ENCODE results near the gene PAPPA. TPM values are rescaled to one million over a fixed set of nuclear protein-coding genes. Genes with fewer than 3 reads are reported as not detected.

Gene PAPPA, protein sequence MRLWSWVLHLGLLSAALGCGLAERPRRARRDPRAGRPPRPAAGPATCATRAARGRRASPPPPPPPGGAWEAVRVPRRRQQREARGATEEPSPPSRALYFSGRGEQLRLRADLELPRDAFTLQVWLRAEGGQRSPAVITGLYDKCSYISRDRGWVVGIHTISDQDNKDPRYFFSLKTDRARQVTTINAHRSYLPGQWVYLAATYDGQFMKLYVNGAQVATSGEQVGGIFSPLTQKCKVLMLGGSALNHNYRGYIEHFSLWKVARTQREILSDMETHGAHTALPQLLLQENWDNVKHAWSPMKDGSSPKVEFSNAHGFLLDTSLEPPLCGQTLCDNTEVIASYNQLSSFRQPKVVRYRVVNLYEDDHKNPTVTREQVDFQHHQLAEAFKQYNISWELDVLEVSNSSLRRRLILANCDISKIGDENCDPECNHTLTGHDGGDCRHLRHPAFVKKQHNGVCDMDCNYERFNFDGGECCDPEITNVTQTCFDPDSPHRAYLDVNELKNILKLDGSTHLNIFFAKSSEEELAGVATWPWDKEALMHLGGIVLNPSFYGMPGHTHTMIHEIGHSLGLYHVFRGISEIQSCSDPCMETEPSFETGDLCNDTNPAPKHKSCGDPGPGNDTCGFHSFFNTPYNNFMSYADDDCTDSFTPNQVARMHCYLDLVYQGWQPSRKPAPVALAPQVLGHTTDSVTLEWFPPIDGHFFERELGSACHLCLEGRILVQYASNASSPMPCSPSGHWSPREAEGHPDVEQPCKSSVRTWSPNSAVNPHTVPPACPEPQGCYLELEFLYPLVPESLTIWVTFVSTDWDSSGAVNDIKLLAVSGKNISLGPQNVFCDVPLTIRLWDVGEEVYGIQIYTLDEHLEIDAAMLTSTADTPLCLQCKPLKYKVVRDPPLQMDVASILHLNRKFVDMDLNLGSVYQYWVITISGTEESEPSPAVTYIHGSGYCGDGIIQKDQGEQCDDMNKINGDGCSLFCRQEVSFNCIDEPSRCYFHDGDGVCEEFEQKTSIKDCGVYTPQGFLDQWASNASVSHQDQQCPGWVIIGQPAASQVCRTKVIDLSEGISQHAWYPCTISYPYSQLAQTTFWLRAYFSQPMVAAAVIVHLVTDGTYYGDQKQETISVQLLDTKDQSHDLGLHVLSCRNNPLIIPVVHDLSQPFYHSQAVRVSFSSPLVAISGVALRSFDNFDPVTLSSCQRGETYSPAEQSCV (N-terminal part only)
- not detected for total RNA-seq
- polyA plus RNA-seq = not detected

DNA sequence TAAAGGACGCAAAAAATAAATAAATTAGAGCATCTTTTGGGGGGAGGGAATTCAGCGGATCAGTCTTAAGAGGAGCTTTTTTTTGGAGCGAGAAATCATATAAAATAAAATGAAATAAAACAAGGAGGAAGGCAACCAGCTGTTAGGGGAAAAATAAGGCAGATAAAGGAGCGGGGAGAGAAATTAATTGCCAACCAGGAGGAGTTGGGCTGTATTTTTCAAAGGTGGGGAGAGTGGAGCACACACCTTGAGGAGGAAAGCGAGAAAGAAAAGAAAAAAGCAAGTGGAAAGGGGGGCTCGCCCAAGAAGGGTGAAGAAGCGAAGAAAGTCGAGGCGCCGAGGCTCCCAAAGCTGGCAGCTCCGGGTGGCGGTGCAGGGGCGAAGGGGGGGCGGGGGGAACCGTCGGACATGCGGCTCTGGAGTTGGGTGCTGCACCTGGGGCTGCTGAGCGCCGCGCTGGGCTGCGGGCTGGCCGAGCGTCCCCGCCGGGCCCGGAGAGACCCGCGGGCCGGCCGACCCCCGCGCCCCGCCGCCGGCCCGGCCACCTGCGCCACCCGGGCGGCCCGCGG, at the start of gene PAPPA:
Gene PAPPA (plus strand): TSS at position 27 of the 569 bp plus-strand sequence. CDS start 382 bp downstream, at position 409.
- H3K36me3 ChIP-seq (ENCODE audit: insufficient read depth, low read length) = no peaks in the 10 kb centered on the region
- Mint-ChIP-seq H3K36me3 (no peaks in the 10 kb centered on the region), H3K27me3 (peaks cover 43 to 45% of the 10 kb centered on the region in 2 donors), H3K4me3 (peak within 1 kb of the TSS in 2 of 8 donors; percentile 6 to 60), H3K4me1 (peaks cover 0 to 3% (median 1%) of the 10 kb centered on the region in 4 donors), H3K27ac (no peak within 1 kb of the TSS), H3K9me3 (peaks cover 0 to 8% (median 0%) of the 10 kb centered on the region in 8 donors)
- CTCF ChIA-PET (ENCODE audit: partially characterized antibody) = no interaction called here
- no peak within 1 kb of the TSS for H3K27ac ChIP-seq (ENCODE audit: low read depth, low read length)
- no peak for DNase-seq
- POLR2A ChIA-PET (ENCODE audit: partially characterized antibody) = no interaction called here
- peaks cover 6% of the 10 kb centered on the region for H3K27me3 ChIP-seq (ENCODE audit: insufficient read depth, low read length)
- intact Hi-C loops (cut with micrococcal nuclease) = no loop called here
- H3K4me3 ChIP-seq (ENCODE audit: low read length in 2 of 2) = no peak within 1 kb of the TSS
- H3K9me3 ChIP-seq (ENCODE audit: control insufficient read depth in 1 of 2, low read length in 2 of 2) = no peaks in the 10 kb centered on the region
- H3K4me1 ChIP-seq (ENCODE audit: insufficient read depth, low read length) = no peaks in the 10 kb centered on the region

DNA sequence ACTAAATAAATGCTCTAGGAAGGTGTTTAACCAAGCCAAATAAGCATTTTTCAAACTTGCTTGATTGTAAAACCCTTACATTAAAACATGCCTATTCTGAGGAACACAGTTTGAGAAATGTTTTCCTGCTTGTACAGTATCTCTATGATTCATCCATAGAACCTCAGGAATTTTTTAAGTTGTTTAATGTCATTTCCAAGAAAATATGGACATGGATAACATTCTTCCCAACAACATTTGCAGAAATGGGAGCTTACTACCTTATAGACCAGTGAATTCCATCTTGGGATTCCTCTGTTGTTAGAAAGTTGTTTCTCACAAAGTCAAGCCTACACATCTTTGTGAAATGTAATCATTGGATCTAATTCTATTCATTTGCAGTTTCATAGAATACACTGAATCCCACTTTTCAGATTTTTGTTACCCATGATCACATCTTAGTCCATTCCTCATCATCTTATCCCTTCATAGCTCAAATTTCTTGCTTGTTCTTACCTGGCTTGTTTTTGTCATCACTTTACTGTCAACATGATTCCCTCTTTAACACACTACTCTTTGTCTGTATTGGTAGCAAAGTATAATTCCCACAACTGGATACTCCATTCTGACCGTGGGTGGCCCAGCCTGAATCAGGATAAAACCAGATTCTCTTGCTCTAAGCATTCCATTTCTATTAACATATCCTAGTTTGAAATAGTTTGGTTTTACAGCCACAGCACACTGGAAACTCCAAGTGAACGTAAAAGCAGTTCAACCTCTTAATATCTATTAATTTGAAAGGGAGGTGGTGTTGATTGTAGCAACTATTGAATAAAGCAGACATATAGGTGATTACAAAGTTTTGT, 49.4 kb upstream of the PAPPA start:
- H3K4me3 Mint-ChIP-seq = no peak overlapping the region
- H3K36me3 ChIP-seq (ENCODE audit: insufficient read depth, low read length) = no peaks in the 10 kb centered on the region
- H3K9me3 Mint-ChIP-seq = peaks cover 2 to 10% (median 3%) of the 10 kb centered on the region in 8 donors
- H3K9me3 ChIP-seq (ENCODE audit: control insufficient read depth in 1 of 2, low read length in 2 of 2) = no peaks in the 10 kb centered on the region
- H3K27ac Mint-ChIP-seq = no peak overlapping the region
- H3K4me1 Mint-ChIP-seq = no peaks in the 10 kb centered on the region
- H3K27ac ChIP-seq (ENCODE audit: low read depth, low read length) = no peak overlapping the region
- no peaks in the 10 kb centered on the region for H3K36me3 Mint-ChIP-seq
- H3K4me1 ChIP-seq (ENCODE audit: insufficient read depth, low read length) = no peaks in the 10 kb centered on the region
- CTCF ChIA-PET (ENCODE audit: partially characterized antibody) = no interaction called here
- H3K4me3 ChIP-seq (ENCODE audit: low read length in 2 of 2) = no peak overlapping the region
- intact Hi-C loops (cut with micrococcal nuclease) = no loop called here
- POLR2A ChIA-PET (ENCODE audit: partially characterized antibody) = no interaction called here
- no peaks in the 10 kb centered on the region for H3K27me3 Mint-ChIP-seq
- DNase-seq = no peak
- no peaks in the 10 kb centered on the region for H3K27me3 ChIP-seq (ENCODE audit: insufficient read depth, low read length)

DNA sequence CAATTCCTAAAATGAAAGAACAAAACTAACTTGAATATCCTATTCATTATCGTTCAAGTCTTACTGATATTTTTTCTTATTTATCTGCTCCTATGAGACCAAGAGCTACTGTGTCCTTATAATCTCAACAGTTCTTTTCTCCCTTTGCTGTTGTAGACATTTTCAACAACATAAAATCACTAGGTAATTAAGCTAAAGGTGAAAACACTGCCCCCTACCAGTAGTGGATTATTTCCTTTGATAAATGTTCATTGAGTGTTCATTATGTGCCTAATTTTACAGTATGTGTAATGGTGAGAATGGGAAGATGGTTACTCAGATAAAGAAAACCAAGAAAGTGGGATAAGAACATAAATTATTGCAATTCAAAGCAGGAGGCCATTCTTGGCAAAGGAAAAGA, 41.4 kb upstream of the PAPPA start:
- Histone ChIP-seq H3K27ac (ENCODE audit: low read depth, low read length) (no peak overlapping the region), H3K36me3 (ENCODE audit: insufficient read depth, low read length) (no peaks in the 10 kb centered on the region), H3K27me3 (ENCODE audit: insufficient read depth, low read length) (no peaks in the 10 kb centered on the region), H3K4me3 (ENCODE audit: low read length in 2 of 2) (no peak overlapping the region), H3K4me1 (ENCODE audit: insufficient read depth, low read length) (no peaks in the 10 kb centered on the region), H3K9me3 (ENCODE audit: control insufficient read depth in 1 of 2, low read length in 2 of 2) (no peaks in the 10 kb centered on the region)
- Mint-ChIP-seq H3K4me1 (no peaks in the 10 kb centered on the region), H3K36me3 (no peaks in the 10 kb centered on the region), H3K4me3 (no peak overlapping the region), H3K27ac (no peak overlapping the region), H3K27me3 (no peaks in the 10 kb centered on the region), H3K9me3 (peaks cover 0 to 9% (median 4%) of the 10 kb centered on the region in 8 donors)
- no peak for DNase-seq
- POLR2A ChIA-PET (ENCODE audit: partially characterized antibody) = no interaction called here
- CTCF ChIA-PET (ENCODE audit: partially characterized antibody) = no interaction called here
- intact Hi-C loops (cut with micrococcal nuclease) = no loop called here

DNA sequence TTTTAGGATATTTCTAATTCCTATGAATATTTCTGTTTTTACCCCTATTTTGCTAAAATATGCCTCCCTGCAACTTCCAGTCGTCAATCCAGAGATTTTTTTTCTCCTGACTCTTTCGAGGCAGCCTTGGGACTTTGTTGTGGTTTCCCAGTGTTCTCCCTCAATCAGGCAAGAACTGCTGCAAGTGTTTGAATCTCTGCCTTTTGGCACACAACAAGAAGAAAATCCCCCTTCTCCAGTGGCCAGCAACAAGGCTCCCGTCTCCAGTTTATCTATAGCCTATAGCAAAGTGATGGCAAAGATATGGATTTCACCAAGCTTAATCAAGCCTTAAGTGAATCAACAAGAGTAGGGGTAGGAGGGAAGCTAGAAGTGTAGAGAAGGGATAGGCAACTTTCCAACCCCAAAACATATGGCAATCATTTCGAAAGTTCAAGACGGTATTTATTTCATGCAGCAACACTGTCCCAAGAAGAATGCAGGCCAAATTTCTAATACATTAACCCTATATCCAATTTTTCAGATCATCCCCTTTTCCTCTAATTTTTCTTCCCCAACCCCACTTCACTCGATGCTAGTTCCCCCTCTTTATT, 37.7 kb upstream of the PAPPA start:
- Mint-ChIP-seq H3K36me3 (no peaks in the 10 kb centered on the region), H3K27me3 (peaks cover 0 to 3% of the 10 kb centered on the region in 2 donors), H3K9me3 (peaks cover 8 to 25% (median 13%) of the 10 kb centered on the region in 8 donors), H3K4me3 (no peak overlapping the region), H3K27ac (no peak overlapping the region), H3K4me1 (no peaks in the 10 kb centered on the region)
- no peak overlapping the region for H3K27ac ChIP-seq (ENCODE audit: low read depth, low read length)
- no peaks in the 10 kb centered on the region for H3K36me3 ChIP-seq (ENCODE audit: insufficient read depth, low read length)
- H3K27me3 ChIP-seq (ENCODE audit: insufficient read depth, low read length) = no peaks in the 10 kb centered on the region
- no peaks in the 10 kb centered on the region for H3K4me1 ChIP-seq (ENCODE audit: insufficient read depth, low read length)
- ChIA-PET POLR2A (ENCODE audit: partially characterized antibody) (no interaction called here), CTCF (ENCODE audit: partially characterized antibody) (no interaction called here)
- no peaks in the 10 kb centered on the region for H3K9me3 ChIP-seq (ENCODE audit: control insufficient read depth in 1 of 2, low read length in 2 of 2)
- no peak for DNase-seq
- H3K4me3 ChIP-seq (ENCODE audit: low read length in 2 of 2) = no peak overlapping the region
- intact Hi-C loops (cut with micrococcal nuclease) = no loop called here

DNA sequence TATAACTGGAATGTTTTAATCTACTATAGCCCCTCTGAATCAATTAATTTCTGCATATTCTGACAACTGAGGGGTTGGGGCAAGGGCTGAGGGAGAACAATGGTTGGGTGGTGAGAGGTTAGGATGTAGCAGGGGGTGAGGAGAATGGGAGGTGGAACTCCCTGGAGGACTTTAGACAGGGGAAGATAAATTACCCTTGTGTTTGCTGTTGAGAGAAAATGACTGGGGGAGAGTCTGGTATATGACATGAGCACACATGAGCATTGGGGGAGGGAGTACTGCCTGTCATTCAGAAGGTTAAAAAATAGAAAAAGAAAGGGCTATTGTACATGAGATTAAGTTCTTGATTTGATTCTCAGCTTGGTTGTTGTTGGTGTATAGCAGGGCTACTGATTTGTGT, 37.2 kb upstream of the PAPPA start:
- Mint-ChIP-seq H3K27me3 (peaks cover 0 to 3% of the 10 kb centered on the region in 2 donors), H3K27ac (no peak overlapping the region), H3K9me3 (peaks cover 9 to 31% (median 15%) of the 10 kb centered on the region in 8 donors), H3K36me3 (no peaks in the 10 kb centered on the region), H3K4me1 (no peaks in the 10 kb centered on the region), H3K4me3 (no peak overlapping the region)
- Histone ChIP-seq H3K27me3 (ENCODE audit: insufficient read depth, low read length) (no peaks in the 10 kb centered on the region), H3K4me3 (ENCODE audit: low read length in 2 of 2) (no peak overlapping the region), H3K36me3 (ENCODE audit: insufficient read depth, low read length) (no peaks in the 10 kb centered on the region), H3K9me3 (ENCODE audit: control insufficient read depth in 1 of 2, low read length in 2 of 2) (no peaks in the 10 kb centered on the region), H3K27ac (ENCODE audit: low read depth, low read length) (no peak overlapping the region), H3K4me1 (ENCODE audit: insufficient read depth, low read length) (no peaks in the 10 kb centered on the region)
- ChIA-PET CTCF (ENCODE audit: partially characterized antibody) (no interaction called here), POLR2A (ENCODE audit: partially characterized antibody) (no interaction called here)
- no peak for DNase-seq
- intact Hi-C loops (cut with micrococcal nuclease) = no loop called here

DNA sequence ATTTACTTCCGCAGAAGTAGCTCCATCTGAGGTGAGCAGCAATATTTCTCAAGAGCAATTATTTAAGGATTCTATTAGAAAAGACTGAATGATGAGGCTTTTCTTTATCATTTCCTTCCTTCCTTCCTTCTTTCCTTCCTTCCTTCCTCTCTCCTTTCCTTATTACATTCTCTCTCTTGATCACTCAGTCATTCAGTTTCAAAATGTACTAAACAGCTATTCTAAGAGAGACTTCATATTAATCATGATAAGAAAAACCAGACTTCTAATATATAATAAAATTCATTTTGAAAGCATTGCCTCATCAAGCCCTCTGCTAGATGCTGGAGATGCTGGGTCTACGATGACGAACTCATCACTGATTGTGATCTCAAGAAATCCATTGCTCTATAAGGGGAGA, 30.4 kb upstream of the PAPPA start:
- intact Hi-C loops (cut with micrococcal nuclease) = no loop called here
- DNase-seq = no peak
- CTCF ChIA-PET (ENCODE audit: partially characterized antibody) = no interaction called here
- H3K27ac ChIP-seq (ENCODE audit: low read depth, low read length) = no peak overlapping the region
- no peak overlapping the region for H3K27ac Mint-ChIP-seq
- H3K4me1 ChIP-seq (ENCODE audit: insufficient read depth, low read length) = no peaks in the 10 kb centered on the region
- H3K9me3 ChIP-seq (ENCODE audit: control insufficient read depth in 1 of 2, low read length in 2 of 2) = no peaks in the 10 kb centered on the region
- no peaks in the 10 kb centered on the region for H3K4me1 Mint-ChIP-seq
- peaks cover 5 to 26% (median 16%) of the 10 kb centered on the region in 8 donors for H3K9me3 Mint-ChIP-seq
- POLR2A ChIA-PET (ENCODE audit: partially characterized antibody) = no interaction called here
- H3K36me3 ChIP-seq (ENCODE audit: insufficient read depth, low read length) = no peaks in the 10 kb centered on the region
- H3K4me3 ChIP-seq (ENCODE audit: low read length in 2 of 2) = no peak overlapping the region
- H3K27me3 Mint-ChIP-seq = peaks cover 0 to 3% of the 10 kb centered on the region in 2 donors
- H3K27me3 ChIP-seq (ENCODE audit: insufficient read depth, low read length) = no peaks in the 10 kb centered on the region
- no peaks in the 10 kb centered on the region for H3K36me3 Mint-ChIP-seq
- no peak overlapping the region for H3K4me3 Mint-ChIP-seq
